HG02885 (cell line): ENCODE results near the gene BST1.
"Not testable (repeated sequence)": the region's sequence is repeated elsewhere in the genome, so short reads cannot be mapped to it uniquely, and the experiment has no call there.

Experiments used
- ATAC-seq: cut with Tn5 transposase; IDR thresholded peaks from one replicate; pipeline ENCODE4 v1.9.1; 2021; ENCODE audit warnings: mild to moderate bottlenecking; ENCODE audit not compliant: unreplicated experiment, poor library complexity

Gene BST1

DNA sequence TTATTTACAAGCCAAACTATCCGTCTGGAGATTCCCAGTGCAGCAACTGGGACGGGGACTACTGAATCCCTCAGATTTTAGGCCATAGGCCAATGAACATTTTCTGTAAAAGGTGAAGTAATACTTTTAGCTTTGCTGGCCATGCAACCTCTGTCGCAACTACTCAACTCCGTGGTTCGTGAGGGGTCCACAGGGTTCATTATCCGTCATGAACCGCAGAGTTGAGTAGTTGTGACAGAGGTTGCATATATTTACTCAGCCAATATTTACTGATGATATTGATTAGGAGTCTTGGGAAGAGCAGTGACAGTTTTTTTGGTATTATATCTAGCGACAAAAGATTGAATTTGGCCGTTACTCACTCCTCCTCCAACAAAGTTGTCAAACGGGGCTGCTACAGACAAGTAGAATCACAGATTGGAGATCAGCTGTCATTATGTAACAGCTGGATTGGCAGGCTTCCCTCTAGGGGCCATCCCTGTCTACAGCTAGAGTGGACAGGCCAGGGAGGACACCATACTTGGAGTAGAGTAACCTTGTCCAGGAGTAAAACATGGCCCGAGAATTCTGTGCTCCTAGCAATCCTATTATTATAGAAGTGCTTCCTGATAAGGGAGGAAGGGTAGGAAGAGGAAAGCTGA is 38.0 kb downstream of the BST1 start:
- no peak for ATAC-seq

DNA sequence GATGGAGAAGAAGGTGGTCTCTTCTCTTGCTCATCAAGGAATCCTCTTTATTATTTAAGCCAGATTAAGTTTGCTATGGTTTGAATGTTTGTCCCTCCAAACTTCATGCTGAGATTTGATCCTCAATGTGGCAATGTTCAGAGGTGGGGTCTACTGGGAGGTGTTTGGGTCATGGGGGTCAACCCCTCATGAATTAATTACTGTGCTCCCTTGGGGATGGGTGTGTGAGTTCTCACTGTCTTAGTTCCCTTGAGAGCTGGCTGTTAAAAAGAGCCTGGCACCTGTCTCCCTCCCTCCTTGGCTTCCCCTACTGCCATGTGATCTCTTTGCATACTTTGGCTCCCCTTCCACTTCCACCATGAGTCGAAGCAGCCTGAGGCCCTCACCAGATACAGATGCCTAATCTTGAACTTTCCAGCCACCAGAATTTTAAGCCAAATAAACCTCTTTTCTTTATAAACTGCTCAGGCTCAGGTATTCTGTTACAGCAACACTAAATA is 39.3 kb downstream of the BST1 start:
- ATAC-seq = no peak

- ATAC-seq = no peak
Observed at GRCh38 chr4:15742637-15743036, 39.8 kb downstream of the BST1 start.

DNA sequence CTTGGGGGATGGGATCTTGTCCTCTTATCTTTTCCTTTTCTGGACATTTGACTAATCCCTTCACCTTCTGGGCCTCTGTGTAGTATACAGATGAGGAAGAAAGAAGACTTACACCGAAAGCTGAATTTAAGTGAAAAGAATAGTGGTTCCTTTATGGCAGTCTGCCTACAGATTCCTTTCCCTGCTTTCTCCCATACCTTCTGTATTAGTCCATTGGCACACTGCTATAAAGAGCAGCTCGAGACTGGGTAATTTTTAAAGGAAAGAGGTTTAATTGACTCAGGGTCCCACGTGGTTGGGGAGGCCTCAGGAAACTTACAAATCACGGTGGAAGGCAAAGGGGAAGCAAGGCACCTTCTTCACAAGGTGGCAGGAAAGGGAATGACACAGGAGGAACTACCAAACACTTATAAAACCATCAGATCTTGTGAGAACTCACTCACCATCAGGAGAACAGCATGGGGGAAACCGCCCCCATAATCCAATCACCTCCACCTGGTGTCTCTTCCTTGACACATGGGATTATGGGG is 41.2 kb downstream of the BST1 start:
- no peak for ATAC-seq

GRCh38 chr4:15746110-15746509 is 43.2 kb downstream of the BST1 start:
- no peak for ATAC-seq

DNA sequence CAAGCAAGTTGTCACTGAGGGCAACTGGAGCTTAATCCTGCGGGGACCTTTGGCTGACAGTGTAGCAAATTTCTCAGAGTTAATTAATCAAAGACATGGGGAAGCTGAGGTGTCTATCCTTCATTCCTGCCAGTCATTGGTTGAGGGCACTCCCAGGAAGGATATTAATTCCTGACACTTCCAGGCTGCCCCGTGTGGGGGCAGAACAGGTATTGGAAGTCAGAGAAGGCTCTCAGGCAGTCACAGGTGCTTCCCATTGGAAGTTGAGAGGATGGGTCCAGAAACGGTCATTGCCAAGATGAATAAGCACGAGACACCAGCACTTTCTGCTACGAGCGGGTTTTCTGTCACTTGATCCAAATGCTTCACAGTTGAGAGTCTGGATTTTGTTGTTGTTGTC is 46.1 kb downstream of the BST1 start:
- ATAC-seq = no peak

DNA sequence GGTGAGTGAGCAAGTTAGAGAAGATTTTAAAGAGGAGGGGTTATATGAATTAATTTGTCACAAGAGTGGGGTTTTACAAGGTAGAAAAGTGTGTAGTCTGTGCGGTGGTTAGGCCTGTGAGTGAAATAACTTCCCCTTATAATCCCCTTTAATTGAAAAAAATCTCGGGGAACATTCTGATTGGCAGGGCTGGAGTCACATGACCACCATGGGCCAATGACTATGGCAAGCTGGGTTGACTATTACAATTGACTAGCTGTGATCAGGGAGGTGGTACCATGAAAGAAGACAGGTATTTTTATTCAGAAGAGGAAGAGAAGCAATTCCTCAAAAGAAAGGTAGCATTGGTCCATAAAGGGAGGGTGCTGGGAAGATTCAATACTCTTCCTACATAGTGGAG is 48.3 kb downstream of the BST1 start:
- ATAC-seq = no peak

GRCh38 chr4:15753081-15753480 is 50.2 kb downstream of the BST1 start:
- no peak for ATAC-seq

DNA sequence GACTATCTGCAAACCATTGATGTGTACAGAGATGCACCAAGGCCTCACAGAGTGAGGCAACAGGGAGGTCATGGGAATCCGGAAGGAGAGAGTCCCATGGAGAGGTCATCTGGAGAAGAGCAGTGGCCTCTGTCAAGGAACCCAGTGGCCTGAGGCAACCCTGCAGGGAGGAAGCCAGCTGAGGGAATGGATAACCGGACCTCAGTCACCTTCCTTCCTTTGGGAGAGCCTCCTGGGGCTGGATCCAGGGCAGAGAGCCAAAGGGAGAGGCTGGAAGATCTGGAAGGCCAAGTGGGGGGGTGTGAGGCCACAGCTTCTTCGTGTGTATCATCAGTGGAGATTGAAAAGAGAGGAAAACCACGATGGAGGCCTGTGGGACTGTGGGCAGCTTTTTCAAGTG is 50.9 kb downstream of the BST1 start:
- ATAC-seq = no peak

- ATAC-seq = no peak
Observed at GRCh38 chr4:15754323-15754722, 51.5 kb downstream of the BST1 start.

DNA sequence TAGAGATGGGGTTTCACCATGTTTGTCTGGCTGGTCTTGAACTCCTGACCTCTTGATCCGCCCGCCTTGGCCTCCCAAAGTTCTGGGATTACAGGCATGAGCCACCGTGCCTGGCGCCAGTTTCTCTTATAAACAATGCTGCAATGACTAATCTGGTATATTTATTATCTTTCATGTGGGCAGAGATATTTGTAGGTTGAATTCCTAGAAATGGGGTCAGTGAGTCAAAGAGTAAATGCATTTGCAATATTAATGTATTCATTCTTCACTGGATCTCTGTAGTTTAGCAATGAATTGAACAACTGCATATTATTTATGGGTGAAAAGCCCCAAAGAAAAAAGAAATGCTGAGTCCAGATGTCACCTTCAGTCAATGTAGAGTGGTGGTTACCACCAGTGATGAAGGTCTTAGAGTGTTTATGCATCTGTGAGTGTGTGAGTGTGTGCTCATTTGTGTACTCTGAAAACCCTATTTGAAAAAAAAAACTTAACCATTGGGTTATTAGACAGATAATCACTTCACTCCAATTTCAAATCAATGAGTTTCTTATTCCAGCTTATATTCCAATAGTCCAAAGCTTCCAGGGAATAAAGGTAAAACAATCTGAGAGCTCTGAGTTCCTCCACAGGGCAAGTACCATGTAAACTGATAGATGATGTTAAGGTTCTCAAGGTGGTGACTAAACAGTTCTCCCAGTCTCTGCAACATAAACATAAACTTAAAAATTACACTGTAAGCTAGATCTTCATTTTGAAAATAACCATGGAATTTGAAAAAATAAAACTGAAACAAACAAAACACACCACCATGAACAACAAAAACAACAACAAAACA is 52.7 kb downstream of the BST1 start:
- no peak for ATAC-seq

- peak; percentile 86 for ATAC-seq
Observed at GRCh38 chr4:15756361-15756861, 53.5 kb downstream of the BST1 start.

- ATAC-seq = no peak
Observed at GRCh38 chr4:15757054-15757453, 54.2 kb downstream of the BST1 start.

- ATAC-seq = no peak
Observed at GRCh38 chr4:15758294-15758693, 55.4 kb downstream of the BST1 start.

DNA sequence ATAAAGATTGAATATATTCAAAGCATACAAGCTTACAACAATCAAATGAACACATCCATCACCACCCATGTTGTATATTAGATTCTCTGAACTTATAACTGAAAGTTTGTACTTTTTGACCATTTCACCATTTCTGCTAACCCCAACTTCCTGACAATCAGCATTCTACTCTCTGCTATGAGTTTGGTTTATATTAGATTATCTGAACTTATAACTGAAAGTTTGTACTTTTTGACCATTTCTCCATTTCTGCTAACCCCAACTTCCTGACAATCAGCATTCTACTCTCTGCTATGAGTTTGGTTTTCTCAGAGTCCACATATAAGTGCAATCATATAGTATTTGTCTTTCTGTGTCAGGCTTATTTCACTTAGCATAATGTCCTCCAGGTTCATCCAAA is 59.6 kb downstream of the BST1 start:
- not testable (repeated sequence) for ATAC-seq

DNA sequence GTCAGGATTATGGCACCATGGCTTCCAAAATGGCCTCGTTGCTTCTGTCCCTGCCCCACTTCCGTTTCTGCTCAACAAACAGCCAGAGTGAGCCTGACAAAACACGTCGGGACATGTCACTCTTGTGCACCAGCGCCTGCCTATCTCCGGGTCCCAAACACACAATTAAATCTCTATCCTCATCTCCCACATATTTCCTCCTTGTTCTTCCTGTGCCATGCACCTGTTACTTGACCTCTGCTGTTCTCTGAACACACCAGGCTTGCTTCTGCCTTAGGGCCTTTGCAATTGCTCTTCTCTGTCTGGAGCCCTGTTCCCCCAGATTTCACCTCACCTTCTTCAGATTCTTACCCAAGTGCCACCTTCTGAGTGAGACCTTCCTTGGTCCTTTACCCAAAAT is 62.5 kb downstream of the BST1 start:
- ATAC-seq = no peak

- ATAC-seq = peak; percentile 69
Observed at GRCh38 chr4:15765910-15766697, 63.2 kb downstream of the BST1 start.

GRCh38 chr4:15766821-15767220 is 64.0 kb downstream of the BST1 start:
- ATAC-seq = no peak

- ATAC-seq = no peak
Observed at GRCh38 chr4:15769202-15769601, 66.3 kb downstream of the BST1 start.

DNA sequence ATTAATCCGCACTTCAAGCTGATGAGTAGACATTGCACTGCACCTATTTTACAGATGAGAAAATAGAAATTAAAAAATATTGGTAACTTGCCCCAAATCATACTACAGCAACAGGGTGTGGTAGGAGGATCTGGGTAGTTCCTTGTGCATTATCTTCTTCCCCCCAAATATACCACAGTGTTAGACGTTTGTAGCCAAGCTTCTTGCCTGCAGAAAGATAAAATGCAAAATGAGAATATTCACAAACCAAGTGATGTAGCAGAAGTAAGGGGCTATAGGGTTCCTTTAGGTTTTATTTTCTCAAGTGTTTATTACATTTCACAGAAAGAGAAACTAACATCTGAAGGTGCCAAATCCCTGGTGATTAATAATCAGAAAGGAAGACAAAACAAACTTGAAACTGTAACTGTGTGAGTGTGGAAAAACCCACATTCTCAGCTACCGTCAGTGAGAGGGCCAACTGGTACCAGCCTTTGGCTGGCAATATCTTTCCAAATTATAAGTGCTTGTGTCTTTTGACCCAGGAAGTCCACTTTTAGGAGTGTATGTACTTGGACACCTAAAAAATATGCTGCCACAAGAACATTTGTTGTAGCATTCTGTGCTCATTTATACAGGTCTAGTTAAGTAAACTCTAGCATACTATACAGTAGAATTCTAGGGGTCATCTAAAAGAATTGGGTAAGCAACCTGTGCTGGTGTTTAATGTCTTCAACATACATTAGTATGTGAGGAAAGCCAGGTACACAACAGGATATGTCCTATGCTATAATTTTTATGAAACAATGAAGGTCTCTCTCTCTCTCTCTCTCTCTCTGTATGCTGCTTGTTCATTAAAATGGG is 68.6 kb downstream of the BST1 start:
- peak; percentile 79 for ATAC-seq
